ENCODE data around the gene MFAP3L. TPM values are rescaled to one million over a fixed set of nuclear protein-coding genes. Genes with fewer than 3 reads are reported as not detected.

The MFAP3L gene
- total and polyA plus RNA-seq, 2 donors (not counting 3 experiments of a cell fraction or from before 2014, with no cell fraction given): 0.22 to 0.23 TPM

GRCh38 chr4:170005472-170005871, 20.7 kb downstream of the MFAP3L start:
- FAIRE-seq (no peak), DNase-seq (ENCODE audit: low read depth, low spot score) (no peak)
- H3K4me1 ChIP-seq (ENCODE audit: control insufficient read depth, extremely low read depth, insufficient read depth, low read length): no peaks in the 10 kb centered on the region
- H3K27me3 ChIP-seq (ENCODE audit: control insufficient read depth in 2 of 2, insufficient read depth in 2 of 2, low read length in 2 of 2): no peaks in the 10 kb centered on the region
- H3K79me2 ChIP-seq (ENCODE audit: control insufficient read depth, insufficient read depth, low read length): no peaks in the 10 kb centered on the region
- H3K27ac ChIP-seq (ENCODE audit: insufficient read depth, low read depth, low read length): no peak overlapping the region
- CTCF ChIA-PET: no interaction called here
- no peaks in the 10 kb centered on the region for H3K9me1 ChIP-seq (replicated peaks; ENCODE audit: control insufficient read depth, extremely low read depth, insufficient read depth, low read length)
- no peak overlapping the region for H3K4me3 ChIP-seq (replicated peaks in 1 of 3; ENCODE audit: insufficient read depth in 1 of 3, low read depth in 1 of 3, low read length in 3 of 3)
- H3K36me3 ChIP-seq (ENCODE audit: control insufficient read depth in 2 of 2, extremely low read depth in 1 of 2, insufficient read depth in 2 of 2, low read length in 2 of 2): no peaks in the 10 kb centered on the region
- H3K4me2 ChIP-seq (ENCODE audit: insufficient read depth, low read length): no peak overlapping the region
- no peaks in the 10 kb centered on the region for H4K20me1 ChIP-seq (replicated peaks; ENCODE audit: control insufficient read depth, extremely low read depth, insufficient read depth, low read length)
- H3K9me3 ChIP-seq (replicated peaks; ENCODE audit: control insufficient read depth, insufficient read depth, low read length): no peaks in the 10 kb centered on the region
- intact Hi-C loops (cut with micrococcal nuclease): no loop called here
- POLR2A ChIA-PET: no interaction called here
- dilution Hi-C loops (cut with MboI; ENCODE audit: extremely low pct_ligation_motif_present, low sequenced_read_pairs): no loop called here
- no peak overlapping the region for H2AFZ ChIP-seq (ENCODE audit: low read depth, low read length)
- H3K9ac ChIP-seq (replicated peaks; ENCODE audit: extremely low read depth, insufficient read depth, low read length): no peak overlapping the region
- TF ChIP-seq, protein P1, sequence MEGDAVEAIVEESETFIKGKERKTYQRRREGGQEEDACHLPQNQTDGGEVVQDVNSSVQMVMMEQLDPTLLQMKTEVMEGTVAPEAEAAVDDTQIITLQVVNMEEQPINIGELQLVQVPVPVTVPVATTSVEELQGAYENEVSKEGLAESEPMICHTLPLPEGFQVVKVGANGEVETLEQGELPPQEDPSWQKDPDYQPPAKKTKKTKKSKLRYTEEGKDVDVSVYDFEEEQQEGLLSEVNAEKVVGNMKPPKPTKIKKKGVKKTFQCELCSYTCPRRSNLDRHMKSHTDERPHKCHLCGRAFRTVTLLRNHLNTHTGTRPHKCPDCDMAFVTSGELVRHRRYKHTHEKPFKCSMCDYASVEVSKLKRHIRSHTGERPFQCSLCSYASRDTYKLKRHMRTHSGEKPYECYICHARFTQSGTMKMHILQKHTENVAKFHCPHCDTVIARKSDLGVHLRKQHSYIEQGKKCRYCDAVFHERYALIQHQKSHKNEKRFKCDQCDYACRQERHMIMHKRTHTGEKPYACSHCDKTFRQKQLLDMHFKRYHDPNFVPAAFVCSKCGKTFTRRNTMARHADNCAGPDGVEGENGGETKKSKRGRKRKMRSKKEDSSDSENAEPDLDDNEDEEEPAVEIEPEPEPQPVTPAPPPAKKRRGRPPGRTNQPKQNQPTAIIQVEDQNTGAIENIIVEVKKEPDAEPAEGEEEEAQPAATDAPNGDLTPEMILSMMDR (IDR thresholded peaks at IDR 0.05; ENCODE audit: extremely low read depth in 1 of 2, insufficient read depth in 1 of 2, low read depth in 1 of 2, low read length in 2 of 2): no peak
- TF ChIP-seq EZH2 (IDR thresholded peaks at IDR 0.05; ENCODE audit: borderline replicate concordance, low read depth, low read length, severe bottlenecking) (no peak), POLR2A (IDR thresholded peaks at IDR 0.05; ENCODE audit: low read depth, low read length) (no peak), GATA2 (IDR thresholded peaks at IDR 0.05; ENCODE audit: insufficient read depth, insufficient read length, low read depth, low read length) (no peak), MAX (IDR thresholded peaks at IDR 0.05; ENCODE audit: insufficient read depth, insufficient read length) (no peak), FOS (IDR thresholded peaks at IDR 0.05; ENCODE audit: borderline replicate concordance, insufficient read depth, low read length) (no peak), JUN (IDR thresholded peaks at IDR 0.05; ENCODE audit: borderline replicate concordance, insufficient read depth, insufficient read length, low read depth) (no peak), MYC (IDR thresholded peaks at IDR 0.05; ENCODE audit: low read depth, low read length) (no peak), POLR2AphosphoS5 (IDR thresholded peaks at IDR 0.05; ENCODE audit: insufficient read depth, low read depth, low read length) (no peak)
- no TSS peak for BruUV-seq (replicated peaks)

All from endothelial cell of umbilical vein (primary cell).